ENCODE data around the gene KAZALD1. TPM values are rescaled to one million over a fixed set of nuclear protein-coding genes. Genes with fewer than 3 reads are reported as not detected.

The KAZALD1 gene
- polyA plus RNA-seq, 2 of the 4 experiments (the other 2 are of a cell fraction): 4.3 to 4.5 TPM

DNA sequence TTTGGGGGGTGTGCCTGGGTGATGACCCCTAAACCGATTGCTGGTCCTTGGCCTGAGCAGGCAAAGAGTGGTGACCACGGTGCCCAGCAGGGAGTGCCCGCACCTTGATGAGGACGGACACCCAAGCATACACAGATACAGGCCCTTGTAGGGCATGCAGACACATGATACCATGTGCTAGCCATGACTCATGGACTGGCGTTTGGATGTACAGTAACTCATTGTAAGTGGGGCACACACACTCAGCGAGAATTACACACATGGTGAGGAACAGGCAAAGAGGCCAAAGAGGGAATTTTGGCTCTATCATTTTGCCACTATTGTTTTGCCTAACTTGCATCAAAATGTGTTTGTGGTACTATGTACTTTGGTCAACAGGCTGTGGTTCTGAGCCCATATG, 24.1 kb downstream of the KAZALD1 start:
- TF ChIP-seq BCL3 (IDR thresholded peaks at IDR 0.05) (no peak), EHMT2 (IDR thresholded peaks at IDR 0.05; ENCODE audit: low read depth) (no peak), CHD4 (IDR thresholded peaks at IDR 0.05; ENCODE audit: borderline replicate concordance) (no peak), RCOR1 (IDR thresholded peaks at IDR 0.05; ENCODE audit: low read depth, low read length) (no peak), BHLHE40 (IDR thresholded peaks at IDR 0.05; ENCODE audit: low read depth, low read length) (no peak), RAD21 (conservative IDR thresholded peaks at IDR 0.05 in 1 of 2, IDR thresholded peaks at IDR 0.05 in 1 of 2) (no peak), FOSL2 (IDR thresholded peaks at IDR 0.05) (no peak), FOSL2 (CRISPR knock-in tag; IDR thresholded peaks at IDR 0.05) (no peak), TP53 (CRISPR knock-in tag; IDR thresholded peaks at IDR 0.05) (no peak), CEBPB (IDR thresholded peaks at IDR 0.05) (no peak), PHF8 (IDR thresholded peaks at IDR 0.05; ENCODE audit: borderline replicate concordance, low read depth) (no peak), CHD2 (IDR thresholded peaks at IDR 0.05; ENCODE audit: low read length, partially characterized antibody) (no peak), NR3C1 (IDR thresholded peaks at IDR 0.05) (no peak), KDM5A (IDR thresholded peaks at IDR 0.05) (no peak), ZC3H11A (IDR thresholded peaks at IDR 0.05) (no peak), GATA3 (IDR thresholded peaks at IDR 0.05; ENCODE audit: borderline replicate concordance) (no peak)
- TF ChIP-seq, protein P1, sequence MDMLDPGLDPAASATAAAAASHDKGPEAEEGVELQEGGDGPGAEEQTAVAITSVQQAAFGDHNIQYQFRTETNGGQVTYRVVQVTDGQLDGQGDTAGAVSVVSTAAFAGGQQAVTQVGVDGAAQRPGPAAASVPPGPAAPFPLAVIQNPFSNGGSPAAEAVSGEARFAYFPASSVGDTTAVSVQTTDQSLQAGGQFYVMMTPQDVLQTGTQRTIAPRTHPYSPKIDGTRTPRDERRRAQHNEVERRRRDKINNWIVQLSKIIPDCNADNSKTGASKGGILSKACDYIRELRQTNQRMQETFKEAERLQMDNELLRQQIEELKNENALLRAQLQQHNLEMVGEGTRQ (IDR thresholded peaks at IDR 0.05): no peak
- ChIA-PET POLR2A (no interaction called here), CTCF (interaction anchor here (1.5 to 65.1 kb wide), 4 partner anchors 11 to 57 kb away, joined by 3 to 2364 read pairs (median 72); partner anchors contain the start of genes KAZALD1, PDZD7 and SFXN3)
- Histone ChIP-seq H3K9me3 (no peaks in the 10 kb centered on the region), H3K27ac (no peak overlapping the region), H3K4me2 (no peak overlapping the region), H3K4me3 (no peak overlapping the region), H3K4me1 (peaks cover 24% of the 10 kb centered on the region)
- no peak for DNase-seq (ENCODE audit: low read depth in 1 of 2, low spot score in 1 of 2)
- ATAC-seq: no peak
- no peak for FAIRE-seq
- WGBS (ENCODE audit: missing lambda C conversion rate): 68% methylated on average over 6 of the region's 6 CpGs

DNA sequence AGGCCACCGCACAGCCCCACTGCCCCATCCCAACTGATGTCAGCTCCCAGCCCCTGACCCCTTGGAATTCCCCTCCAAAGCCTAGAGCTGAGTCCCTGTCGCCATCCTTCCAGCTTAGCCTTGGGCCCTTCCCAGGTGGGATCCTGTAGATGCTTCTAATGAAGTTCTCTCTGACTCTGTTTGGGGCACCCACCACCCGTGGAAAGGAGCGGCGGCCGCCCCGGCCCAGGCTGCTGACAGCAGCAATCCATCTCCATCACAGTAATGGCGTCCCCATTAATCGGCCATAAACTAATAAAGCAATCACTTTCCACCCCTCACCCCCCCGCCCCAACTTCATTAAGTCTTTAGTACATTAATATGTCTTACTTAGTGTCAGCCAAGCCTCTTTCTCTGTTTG, 25.6 kb downstream of the KAZALD1 start:
- DNase-seq (ENCODE audit: low read depth in 1 of 2, low spot score in 1 of 2): no peak
- H3K4me1 ChIP-seq: peaks cover 39% of the 10 kb centered on the region
- 86% methylated on average over 7 of the region's 10 CpGs for WGBS (ENCODE audit: missing lambda C conversion rate)
- ChIA-PET CTCF (interaction anchor here (0.7 to 65.1 kb wide), 8 partner anchors 9 to 931 kb away, joined by 3 to 2364 read pairs (median 10); partner anchors contain the start of genes KAZALD1, PDZD7 and SFXN3), POLR2A (interaction anchor here (0.6 kb wide), 1 partner anchor 37 kb away, joined by 3 read pairs; no protein-coding TSS in a partner anchor)
- no peak for ATAC-seq
- H3K4me2 ChIP-seq: no peak overlapping the region
- FAIRE-seq: no peak
- H3K9me3 ChIP-seq: no peaks in the 10 kb centered on the region
- H3K27ac ChIP-seq: no peak overlapping the region
- no peak overlapping the region for H3K4me3 ChIP-seq
- TF ChIP-seq EP300 (IDR thresholded peaks at IDR 0.05): no peak
- TF ChIP-seq SMC3 (IDR thresholded peaks at IDR 0.05): no peak
- no peak for TF ChIP-seq MAFK (IDR thresholded peaks at IDR 0.05; ENCODE audit: partially characterized antibody)
- TF ChIP-seq REST (IDR thresholded peaks at IDR 0.05): no peak
- TF ChIP-seq CEBPB (IDR thresholded peaks at IDR 0.05): no peak
- TF ChIP-seq POLR2AphosphoS2 (conservative IDR thresholded peaks at IDR 0.05; ENCODE audit: low read length): no peak
- TF ChIP-seq POLR2A (IDR thresholded peaks at IDR 0.05; ENCODE audit: low read length): no peak
- no peak for TF ChIP-seq SREBF2 (IDR thresholded peaks at IDR 0.05)
- TF ChIP-seq JUN (IDR thresholded peaks at IDR 0.05): no peak
- no peak for TF ChIP-seq MYC (IDR thresholded peaks at IDR 0.05; ENCODE audit: borderline replicate concordance, low read length)
- no peak for TF ChIP-seq E2F6 (IDR thresholded peaks at IDR 0.05; ENCODE audit: borderline replicate concordance, low read depth)
- TF ChIP-seq ZNF302 (CRISPR knock-in tag; IDR thresholded peaks at IDR 0.05): no peak
- TF ChIP-seq, protein P2, sequence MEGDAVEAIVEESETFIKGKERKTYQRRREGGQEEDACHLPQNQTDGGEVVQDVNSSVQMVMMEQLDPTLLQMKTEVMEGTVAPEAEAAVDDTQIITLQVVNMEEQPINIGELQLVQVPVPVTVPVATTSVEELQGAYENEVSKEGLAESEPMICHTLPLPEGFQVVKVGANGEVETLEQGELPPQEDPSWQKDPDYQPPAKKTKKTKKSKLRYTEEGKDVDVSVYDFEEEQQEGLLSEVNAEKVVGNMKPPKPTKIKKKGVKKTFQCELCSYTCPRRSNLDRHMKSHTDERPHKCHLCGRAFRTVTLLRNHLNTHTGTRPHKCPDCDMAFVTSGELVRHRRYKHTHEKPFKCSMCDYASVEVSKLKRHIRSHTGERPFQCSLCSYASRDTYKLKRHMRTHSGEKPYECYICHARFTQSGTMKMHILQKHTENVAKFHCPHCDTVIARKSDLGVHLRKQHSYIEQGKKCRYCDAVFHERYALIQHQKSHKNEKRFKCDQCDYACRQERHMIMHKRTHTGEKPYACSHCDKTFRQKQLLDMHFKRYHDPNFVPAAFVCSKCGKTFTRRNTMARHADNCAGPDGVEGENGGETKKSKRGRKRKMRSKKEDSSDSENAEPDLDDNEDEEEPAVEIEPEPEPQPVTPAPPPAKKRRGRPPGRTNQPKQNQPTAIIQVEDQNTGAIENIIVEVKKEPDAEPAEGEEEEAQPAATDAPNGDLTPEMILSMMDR (IDR thresholded peaks at IDR 0.05): no peak
- no peak for TF ChIP-seq EHMT2 (IDR thresholded peaks at IDR 0.05; ENCODE audit: low read depth)
- TF ChIP-seq FOXS1 (CRISPR knock-in tag; IDR thresholded peaks at IDR 0.05): no peak
- TF ChIP-seq NPAS2 (CRISPR knock-in tag; IDR thresholded peaks at IDR 0.05; ENCODE audit: borderline replicate concordance): no peak
- TF ChIP-seq ZSCAN20 (CRISPR knock-in tag; IDR thresholded peaks at IDR 0.05): no peak
- no peak for TF ChIP-seq CHD2 (IDR thresholded peaks at IDR 0.05; ENCODE audit: low read length, partially characterized antibody)
- no peak for TF ChIP-seq MAZ (IDR thresholded peaks at IDR 0.05; ENCODE audit: borderline replicate concordance, low read depth, low read length)
